Osteoblast (primary cell): ENCODE measurements around the gene AJM1. TPM values are rescaled to one million over a fixed set of nuclear protein-coding genes. Genes with fewer than 3 reads are reported as not detected.

Experiments
- DNase-seq: peaks from one replicate; pipeline ENCODE4 v3.0.0; 2011; ENCODE audit warnings: low spot score, mixed read lengths; ENCODE audit not compliant: insufficient read length; ENCODE audit errors: missing footprints
- H2AFZ ChIP-seq: 2 replicates; pipeline ENCODE4 v1.6.0; 2011; ENCODE audit warnings: mild to moderate bottlenecking, low read length
- H3K27ac ChIP-seq: 2 replicates; pipeline ENCODE4 v1.5.1; 2011; ENCODE audit warnings: mild to moderate bottlenecking, low read depth, low read length, moderate library complexity
- H3K27me3 ChIP-seq: 2 replicates; pipeline ENCODE4 v1.6.0; 2012; ENCODE audit warnings: mild to moderate bottlenecking, control low read depth, inconsistent platforms, low read length, moderate library complexity; ENCODE audit not compliant: insufficient read depth
- H3K36me3 ChIP-seq: 2 replicates; pipeline ENCODE4 v1.5.1; 2011; ENCODE audit warnings: mild to moderate bottlenecking, low read length, control low read depth, moderate library complexity; ENCODE audit not compliant: insufficient read depth
- H3K4me1 ChIP-seq: 2 replicates; pipeline ENCODE4 v1.5.1; 2011; ENCODE audit warnings: mild to moderate bottlenecking, low read length, control low read depth, moderate library complexity; ENCODE audit not compliant: insufficient read depth
- H3K4me2 ChIP-seq: 2 replicates; pipeline ENCODE4 v1.6.0; 2011; ENCODE audit warnings: mild to moderate bottlenecking, low read length; ENCODE audit not compliant: insufficient read depth
- H3K4me3 ChIP-seq: fragments of 200-600 bp; sonication (generic); 3 replicates; pipeline ENCODE4 v1.5.1; 2012; ENCODE audit warnings: mild to moderate bottlenecking, low read length, inconsistent platforms; ENCODE audit not compliant: insufficient read depth
- H3K79me2 ChIP-seq: 2 replicates; pipeline ENCODE4 v1.6.0; 2012; ENCODE audit warnings: mild to moderate bottlenecking, low read length, control low read depth, inconsistent platforms; ENCODE audit not compliant: insufficient read depth
- H3K9me3 ChIP-seq: 2 replicates; pipeline ENCODE4 v1.5.1; 2011; ENCODE audit warnings: low read depth, low read length, control low read depth
- H4K20me1 ChIP-seq: 2 replicates; pipeline ENCODE4 v1.6.0; 2012; ENCODE audit warnings: mild to moderate bottlenecking, low read length, control low read depth; ENCODE audit not compliant: insufficient read depth
- total RNA-seq: library from RNA; depleted of rRNA; stranded (reverse); fragments of >200 nt; gene quantifications from 2 replicates; pipeline ENCODE4 v1.2.3, GENCODE V29; 2012
- TF ChIP-seq, protein P1 (sequence below): IDR thresholded peaks from 2 replicates; pipeline ENCODE4 v1.5.1; 2011; ENCODE audit warnings: mild to moderate bottlenecking, low read depth, low read length, moderate library complexity; ENCODE audit errors: extremely low read depth

The AJM1 gene
- total RNA-seq, 1 donor, result 1.1 TPM

DNA sequence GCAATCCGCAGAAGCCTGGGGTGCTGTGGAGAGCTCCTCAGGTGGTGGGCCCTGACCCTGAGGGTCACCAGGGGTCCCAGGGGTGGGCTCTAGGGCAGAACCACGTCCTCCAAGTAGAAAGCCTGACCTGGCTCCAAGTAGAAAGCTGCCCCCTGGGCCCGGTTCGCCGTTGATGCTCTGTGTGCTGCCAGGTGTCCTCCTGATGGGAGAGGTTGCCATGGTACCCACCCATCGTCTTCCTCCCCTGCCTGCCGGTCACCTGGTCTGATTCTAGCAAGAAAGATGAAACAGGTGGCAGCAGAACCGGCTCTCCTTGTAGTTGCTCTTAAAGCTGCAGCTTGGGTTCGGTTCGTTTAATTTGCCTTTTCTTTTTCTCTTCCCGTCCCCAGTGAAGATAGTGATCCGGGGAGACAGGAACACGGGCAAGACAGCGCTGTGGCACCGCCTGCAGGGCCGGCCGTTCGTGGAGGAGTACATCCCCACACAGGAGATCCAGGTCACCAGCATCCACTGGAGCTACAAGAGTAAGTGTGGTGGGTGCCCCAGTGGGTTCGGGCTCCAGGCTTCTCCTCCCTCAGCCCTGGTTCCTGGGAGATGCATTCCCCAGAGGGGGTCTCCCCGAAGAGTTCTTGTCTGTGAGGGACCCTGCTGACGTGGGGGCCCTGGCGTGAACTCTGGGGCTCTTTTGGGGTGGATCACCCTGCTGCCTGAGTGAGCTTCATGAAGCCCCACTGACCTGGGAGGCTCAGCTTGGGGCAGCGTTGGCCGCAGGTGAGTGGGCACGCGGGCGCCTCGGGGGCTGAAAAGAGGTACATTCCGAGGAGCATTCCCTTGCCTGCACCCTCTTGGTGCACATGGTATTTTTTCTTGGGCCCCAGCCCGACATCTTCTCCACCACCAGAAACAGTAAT, 18.9 kb upstream of the AJM1 start:
- Histone ChIP-seq H3K27me3 (no peaks in the 10 kb centered on the region), H3K79me2 (peaks cover 17% of the 10 kb centered on the region), H2AFZ (no peak overlapping the region), H3K36me3 (peaks cover 22% of the 10 kb centered on the region), H3K4me1 (no peaks in the 10 kb centered on the region), H3K4me3 (no peak overlapping the region), H3K4me2 (no peak overlapping the region), H3K27ac (no peak overlapping the region), H4K20me1 (peaks cover 19% of the 10 kb centered on the region), H3K9me3 (no peaks in the 10 kb centered on the region)
- TF ChIP-seq, protein P1, sequence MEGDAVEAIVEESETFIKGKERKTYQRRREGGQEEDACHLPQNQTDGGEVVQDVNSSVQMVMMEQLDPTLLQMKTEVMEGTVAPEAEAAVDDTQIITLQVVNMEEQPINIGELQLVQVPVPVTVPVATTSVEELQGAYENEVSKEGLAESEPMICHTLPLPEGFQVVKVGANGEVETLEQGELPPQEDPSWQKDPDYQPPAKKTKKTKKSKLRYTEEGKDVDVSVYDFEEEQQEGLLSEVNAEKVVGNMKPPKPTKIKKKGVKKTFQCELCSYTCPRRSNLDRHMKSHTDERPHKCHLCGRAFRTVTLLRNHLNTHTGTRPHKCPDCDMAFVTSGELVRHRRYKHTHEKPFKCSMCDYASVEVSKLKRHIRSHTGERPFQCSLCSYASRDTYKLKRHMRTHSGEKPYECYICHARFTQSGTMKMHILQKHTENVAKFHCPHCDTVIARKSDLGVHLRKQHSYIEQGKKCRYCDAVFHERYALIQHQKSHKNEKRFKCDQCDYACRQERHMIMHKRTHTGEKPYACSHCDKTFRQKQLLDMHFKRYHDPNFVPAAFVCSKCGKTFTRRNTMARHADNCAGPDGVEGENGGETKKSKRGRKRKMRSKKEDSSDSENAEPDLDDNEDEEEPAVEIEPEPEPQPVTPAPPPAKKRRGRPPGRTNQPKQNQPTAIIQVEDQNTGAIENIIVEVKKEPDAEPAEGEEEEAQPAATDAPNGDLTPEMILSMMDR, result no peak
- no peak for DNase-seq

DNA sequence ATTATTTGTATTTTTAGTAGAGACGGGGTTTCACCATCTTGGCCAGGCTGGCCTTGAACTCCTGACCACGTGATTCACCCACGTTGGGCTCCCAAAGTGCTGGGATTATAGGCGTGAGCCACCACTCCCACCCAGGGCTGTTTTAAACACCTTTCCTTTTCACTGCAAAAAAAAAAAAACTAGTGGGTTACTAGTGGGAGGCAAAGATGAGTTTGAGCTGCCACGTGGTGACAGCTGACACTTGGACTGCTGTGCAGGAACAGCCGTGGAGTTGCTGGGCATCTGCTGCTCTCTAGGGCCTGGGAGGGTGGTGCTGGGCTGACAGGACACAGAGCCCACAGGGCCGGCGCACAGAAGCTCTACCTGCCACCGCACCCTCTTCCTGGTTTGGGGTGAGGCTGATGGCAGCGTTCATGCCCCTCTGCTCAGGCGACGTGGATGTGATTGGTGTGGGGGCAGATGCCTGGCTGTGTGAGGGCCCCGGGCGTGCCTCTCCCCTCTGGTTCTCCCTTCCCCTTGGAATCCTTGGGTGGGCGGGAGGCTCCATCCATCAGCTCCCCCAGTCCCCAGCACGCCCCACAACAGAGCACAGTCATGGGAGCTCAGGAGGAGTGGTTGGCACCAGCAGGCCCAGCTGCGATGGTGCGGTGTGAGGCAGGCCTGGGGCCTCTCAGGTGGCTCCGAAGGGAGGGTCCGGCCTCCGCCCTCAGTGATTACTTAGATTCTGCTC, 17.6 kb upstream of the AJM1 start:
- Histone ChIP-seq H3K27me3 (no peaks in the 10 kb centered on the region), H2AFZ (no peak overlapping the region), H3K4me1 (no peaks in the 10 kb centered on the region), H4K20me1 (peaks cover 17% of the 10 kb centered on the region), H3K4me2 (no peak overlapping the region), H3K4me3 (no peak overlapping the region), H3K79me2 (peaks cover 17% of the 10 kb centered on the region), H3K27ac (no peak overlapping the region), H3K9me3 (no peaks in the 10 kb centered on the region), H3K36me3 (peaks cover 34% of the 10 kb centered on the region)
- no peak for DNase-seq
- TF ChIP-seq, protein P1, result no peak

DNA sequence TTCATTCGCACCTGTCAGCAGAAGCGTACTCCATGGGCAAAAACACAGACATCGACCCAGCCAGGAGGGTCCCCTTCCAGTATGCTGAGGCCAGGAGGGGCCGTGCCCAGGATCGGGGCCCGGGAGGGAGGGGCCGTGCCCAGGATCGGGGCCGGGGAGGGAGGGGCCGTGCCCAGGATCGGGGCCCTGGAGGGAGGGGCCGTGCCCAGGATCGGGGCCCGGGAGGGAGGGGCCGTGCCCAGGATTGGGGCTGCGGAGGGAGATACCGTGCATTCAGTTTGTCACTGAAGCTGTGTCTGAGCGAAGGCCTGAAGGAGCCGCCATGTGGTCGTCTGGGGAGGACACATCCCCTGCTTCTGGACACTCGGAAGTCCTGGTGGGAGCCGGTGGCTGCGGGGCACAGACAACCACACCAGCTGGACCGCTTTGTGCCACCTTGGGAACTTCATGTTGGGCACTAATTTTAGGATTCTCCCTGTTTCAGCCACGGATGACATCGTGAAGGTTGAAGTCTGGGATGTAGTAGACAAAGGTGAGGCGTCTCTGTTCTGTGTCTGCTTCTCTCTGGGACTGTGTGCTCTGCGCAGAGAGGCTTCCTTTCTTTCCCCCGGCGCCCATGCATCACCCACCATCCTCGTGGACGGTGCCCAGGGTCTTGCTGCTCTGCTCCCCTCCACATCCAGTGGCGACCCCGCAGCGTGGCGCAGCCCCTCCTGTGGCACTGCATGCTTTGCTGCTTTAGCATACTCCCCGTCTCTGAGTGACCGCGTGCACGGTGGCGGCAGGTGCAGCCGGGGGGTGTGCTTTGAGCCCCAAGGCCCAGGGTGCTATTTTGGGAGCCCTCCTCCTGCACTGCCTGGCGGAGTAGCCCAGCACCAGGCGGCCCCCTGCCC, 16.7 kb upstream of the AJM1 start:
- Histone ChIP-seq H3K79me2 (peaks cover 17% of the 10 kb centered on the region), H3K4me3 (no peak overlapping the region), H3K4me1 (no peaks in the 10 kb centered on the region), H3K27me3 (no peaks in the 10 kb centered on the region), H3K27ac (no peak overlapping the region), H2AFZ (no peak overlapping the region), H3K36me3 (peaks cover 39% of the 10 kb centered on the region), H4K20me1 (peaks cover 17% of the 10 kb centered on the region), H3K4me2 (no peak overlapping the region), H3K9me3 (no peaks in the 10 kb centered on the region)
- TF ChIP-seq, protein P1, result no peak
- DNase-seq, result no peak
